PC-3 (cell line): ENCODE results near the gene SHTN1.

Experiments used
- CTCF ChIP-seq: fragments of 300-600 bp; sonication (generic); conservative IDR thresholded peaks from 2 replicates; pipeline ENCODE4 v1.5.1; 2017; ENCODE audit warnings: antibody characterized with exemption, low read depth, mild to moderate bottlenecking, low read length
- EZH2 ChIP-seq: fragments of 300-600 bp; sonication (generic); IDR thresholded peaks from one replicate; pipeline ENCODE4 v1.6.1; 2017; ENCODE audit warnings: antibody characterized with exemption, mild to moderate bottlenecking, low read length; ENCODE audit not compliant: unreplicated experiment
- EZH2phosphoT487 ChIP-seq: fragments of 300-600 bp; sonication (generic); IDR thresholded peaks from 2 replicates; pipeline ENCODE4 v1.6.1; 2018; ENCODE audit warnings: mild to moderate bottlenecking, antibody characterized with exemption, low read length, borderline replicate concordance

DNA sequence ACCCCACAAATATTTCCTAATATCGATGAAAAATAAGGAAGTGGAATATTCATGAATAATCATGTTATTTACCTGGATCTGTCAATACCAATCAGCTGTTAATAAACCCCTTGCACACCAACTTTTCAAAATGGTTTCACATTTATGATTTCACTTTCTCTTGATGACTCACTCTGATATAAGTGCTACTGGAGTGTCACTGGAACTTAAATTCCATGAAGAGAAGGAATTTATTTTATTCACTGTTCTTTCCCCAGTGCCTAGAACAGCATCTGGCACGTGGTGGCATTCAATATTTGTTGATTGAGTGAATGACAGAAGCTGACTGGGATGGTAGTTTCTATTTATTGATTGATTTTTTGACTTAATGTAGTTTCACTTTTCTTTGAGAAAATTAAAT lies 159.2 kb downstream of the SHTN1 start:
- TF ChIP-seq CTCF (no peak), EZH2phosphoT487 (no peak), EZH2 (no peak)
